ENCODE data around the gene GTF3C6. TPM values are rescaled to one million over a fixed set of nuclear protein-coding genes. Genes with fewer than 3 reads are reported as not detected.

GTF3C6 gene
- polyA plus RNA-seq, 1 donor from 2014 or later: 96.2 TPM

GRCh38 chr6:110933912-110934311 is 24.6 kb upstream of the GTF3C6 start:
- Histone ChIP-seq H2AFZ (ENCODE audit: low read depth, low read length) (no peak overlapping the region), H3K79me2 (replicated peaks; ENCODE audit: insufficient read depth, low read length) (no peaks in the 10 kb centered on the region), H3K27ac (ENCODE audit: low read length) (no peak overlapping the region), H3K4me3 (ENCODE audit: low read length) (no peak overlapping the region), H3F3A (ENCODE audit: insufficient read depth, low read length, poor library complexity, severe bottlenecking) (no peaks in the 10 kb centered on the region), H4K20me1 (ENCODE audit: insufficient read depth) (no peaks in the 10 kb centered on the region), H3K9me2 (ENCODE audit: insufficient read depth, low read length) (no peaks in the 10 kb centered on the region), H3K9ac (ENCODE audit: low read length) (no peak overlapping the region), H3K36me3 (ENCODE audit: insufficient read depth, low read length) (no peaks in the 10 kb centered on the region), H3K27me3 (ENCODE audit: insufficient read depth, low read depth, low read length) (no peaks in the 10 kb centered on the region), H3K4me2 (ENCODE audit: low read length) (no peak overlapping the region), H3K9me3 (ENCODE audit: low read length) (no peaks in the 10 kb centered on the region)
- TF ChIP-seq EP300 (conservative IDR thresholded peaks at IDR 0.05; ENCODE audit: poor library complexity, severe bottlenecking): no peak
- no peak for TF ChIP-seq POLR2AphosphoS5 (IDR thresholded peaks at IDR 0.05)
- no peak for TF ChIP-seq CTCF (IDR thresholded peaks at IDR 0.05; ENCODE audit: poor library complexity, severe bottlenecking)
- no peak for TF ChIP-seq RAD21 (conservative IDR thresholded peaks at IDR 0.05)
- TF ChIP-seq SMC3 (conservative IDR thresholded peaks at IDR 0.05; ENCODE audit: poor library complexity): no peak
- TF ChIP-seq REST (IDR thresholded peaks at IDR 0.05; ENCODE audit: borderline replicate concordance): no peak
- no peak for TF ChIP-seq EZH2 (IDR thresholded peaks at IDR 0.05; ENCODE audit: borderline replicate concordance, insufficient read depth, low read length, poor library complexity, severe bottlenecking)
- no peak for TF ChIP-seq TAF1 (IDR thresholded peaks at IDR 0.05; ENCODE audit: low read depth)

GRCh38 chr6:110934381-110934898 is 24.1 kb upstream of the GTF3C6 start:
- Histone ChIP-seq H3K4me3 (ENCODE audit: low read length) (no peak overlapping the region), H3K36me3 (ENCODE audit: insufficient read depth, low read length) (no peaks in the 10 kb centered on the region), H3K4me2 (ENCODE audit: low read length) (no peak overlapping the region), H2AFZ (ENCODE audit: low read depth, low read length) (no peak overlapping the region), H3K9me2 (ENCODE audit: insufficient read depth, low read length) (no peaks in the 10 kb centered on the region), H4K20me1 (ENCODE audit: insufficient read depth) (no peaks in the 10 kb centered on the region), H3K27ac (ENCODE audit: low read length) (no peak overlapping the region), H3F3A (ENCODE audit: insufficient read depth, low read length, poor library complexity, severe bottlenecking) (no peaks in the 10 kb centered on the region), H3K9me3 (ENCODE audit: low read length) (no peaks in the 10 kb centered on the region), H3K27me3 (ENCODE audit: insufficient read depth, low read depth, low read length) (no peaks in the 10 kb centered on the region), H3K9ac (ENCODE audit: low read length) (no peak overlapping the region), H3K79me2 (replicated peaks; ENCODE audit: insufficient read depth, low read length) (no peaks in the 10 kb centered on the region)
- no peak for TF ChIP-seq EZH2 (IDR thresholded peaks at IDR 0.05; ENCODE audit: borderline replicate concordance, insufficient read depth, low read length, poor library complexity, severe bottlenecking)
- no peak for TF ChIP-seq TAF1 (IDR thresholded peaks at IDR 0.05; ENCODE audit: low read depth)
- no peak for TF ChIP-seq SMC3 (conservative IDR thresholded peaks at IDR 0.05; ENCODE audit: poor library complexity)
- no peak for TF ChIP-seq REST (IDR thresholded peaks at IDR 0.05; ENCODE audit: borderline replicate concordance)
- TF ChIP-seq RAD21 (conservative IDR thresholded peaks at IDR 0.05): no peak
- no peak for TF ChIP-seq EP300 (conservative IDR thresholded peaks at IDR 0.05; ENCODE audit: poor library complexity, severe bottlenecking)
- no peak for TF ChIP-seq POLR2AphosphoS5 (IDR thresholded peaks at IDR 0.05)
- TF ChIP-seq CTCF (IDR thresholded peaks at IDR 0.05; ENCODE audit: poor library complexity, severe bottlenecking): no peak
- TF ChIP-seq MXI1 (conservative IDR thresholded peaks at IDR 0.05; ENCODE audit: poor library complexity, severe bottlenecking): no peak

All from neural cell (in vitro differentiated cells).